PC-3 (cell line): ENCODE results near the gene TXNIP. TPM values are rescaled to one million over a fixed set of nuclear protein-coding genes. Genes with fewer than 3 reads are reported as not detected.

Source experiments
- ATAC-seq: fragments of 200-7000 bp; cut with Tn5 transposase; 2 replicates; pipeline ENCODE4 v1.9.1; 2020; ENCODE audit warnings: mild to moderate bottlenecking, moderate library complexity
- BruUV-seq: library from RNA; stranded (reverse); fragments of 400-500 nt; replicated peaks from 2 replicates; lab custom pipeline; 2021; lab: Mats Ljungman, UMichigan
- CTCF ChIA-PET: fragments of 300-600 bp; sonication (Branson Sonifier 250); formaldehyde crosslinking; loops from one replicate; lab custom pipeline; 2022; ENCODE audit warnings: antibody characterized with exemption; lab: Charles Lee
- POLR2A ChIA-PET: fragments of 300-600 bp; sonication (Branson Sonifier 250); formaldehyde crosslinking; loops from one replicate; lab custom pipeline; 2022; ENCODE audit warnings: antibody characterized with exemption; ENCODE audit not compliant: unreplicated experiment; lab: Charles Lee
- DNase-seq: peaks from one replicate; pipeline ENCODE4 v3.0.0-alpha.2; 2015
- H2AFZ ChIP-seq: fragments of 300-600 bp; sonication (generic); 2 replicates; pipeline ENCODE4 v1.6.0; 2016; ENCODE audit warnings: antibody characterized with exemption, low read length
- H3F3A ChIP-seq: fragments of 300-600 bp; sonication (generic); one replicate; pipeline ENCODE4 v1.6.0; 2017; ENCODE audit warnings: antibody characterized with exemption, low read length, control low read depth, mild to moderate bottlenecking; ENCODE audit not compliant: unreplicated experiment
- H3K27ac ChIP-seq: fragments of 300-600 bp; sonication (generic); 2 replicates; pipeline ENCODE4 v1.5.1; 2016; ENCODE audit warnings: mild to moderate bottlenecking, low read length
- H3K27me3 ChIP-seq: fragments of 300-600 bp; sonication (generic); 2 replicates; pipeline ENCODE4 v1.6.1; 2016; ENCODE audit warnings: low read length, mixed read lengths
- H3K36me3 ChIP-seq: fragments of 300-600 bp; sonication (generic); 2 replicates; pipeline ENCODE4 v1.6.1; 2016; ENCODE audit warnings: low read depth, mixed run types, low read length, mixed read lengths
- H3K4me1 ChIP-seq: fragments of 300-600 bp; sonication (generic); 2 replicates; pipeline ENCODE4 v1.5.1; 2016; ENCODE audit warnings: low read length; ENCODE audit not compliant: insufficient read depth
- H3K4me2 ChIP-seq: fragments of 300-600 bp; sonication (generic); 2 replicates; pipeline ENCODE4 v1.6.0; 2016; ENCODE audit warnings: low read length
- H3K4me3 ChIP-seq: fragments of 300-600 bp; sonication (generic); 2 replicates; pipeline ENCODE4 v1.5.1; 2016; ENCODE audit warnings: mild to moderate bottlenecking, low read length, mixed read lengths
- H3K79me2 ChIP-seq: fragments of 300-600 bp; sonication (generic); 2 replicates; pipeline ENCODE4 v1.6.1; 2017; ENCODE audit warnings: low read length, mixed read lengths
- H3K9ac ChIP-seq: fragments of 300-600 bp; sonication (generic); 2 replicates; pipeline ENCODE4 v1.6.0; 2016; ENCODE audit warnings: mild to moderate bottlenecking, low read length
- H3K9me2 ChIP-seq: fragments of 300-600 bp; sonication (generic); replicated peaks from 2 replicates; pipeline ENCODE4 v1.6.1; 2016; ENCODE audit warnings: mixed run types, low read length, mixed read lengths
- H3K9me3 ChIP-seq: fragments of 300-600 bp; sonication (generic); 2 replicates; pipeline ENCODE4 v1.6.1; 2016; ENCODE audit warnings: low read length, mixed read lengths
- H4K20me1 ChIP-seq: fragments of 300-600 bp; sonication (generic); 2 replicates; pipeline ENCODE4 v1.6.1; 2016; ENCODE audit warnings: low read length, mixed read lengths
- CTCF ChIP-seq: fragments of 300-600 bp; sonication (generic); conservative IDR thresholded peaks from 2 replicates; pipeline ENCODE4 v1.5.1; 2017; ENCODE audit warnings: antibody characterized with exemption, low read depth, mild to moderate bottlenecking, low read length
- EZH2 ChIP-seq: fragments of 300-600 bp; sonication (generic); IDR thresholded peaks from one replicate; pipeline ENCODE4 v1.6.1; 2017; ENCODE audit warnings: antibody characterized with exemption, mild to moderate bottlenecking, low read length; ENCODE audit not compliant: unreplicated experiment
- EZH2phosphoT487 ChIP-seq: fragments of 300-600 bp; sonication (generic); IDR thresholded peaks from 2 replicates; pipeline ENCODE4 v1.6.1; 2018; ENCODE audit warnings: mild to moderate bottlenecking, antibody characterized with exemption, low read length, borderline replicate concordance
- intact Hi-C: fragments of 100-400 bp; cut with micrococcal nuclease; formaldehyde crosslinking; loops from 2 replicates; pipeline ENCODE4 v1.9.0; 2023
- total RNA-seq: library from RNA; depleted of rRNA; stranded (reverse); fragments of >200 nt; gene quantifications from 2 replicates; pipeline ENCODE4 v1.2.3, GENCODE V29; 2014

TXNIP gene
- total RNA-seq, 1 experiment from 2014 or later, result 45.3 TPM

- CTCF ChIA-PET, result interaction anchor here (0.6 to 3.0 kb wide), 5 partner anchors 9 to 87 kb away, joined by 3 to 34 read pairs (median 5); no protein-coding TSS in a partner anchor
- no peak overlapping the region for H3K4me3 ChIP-seq
- no peaks in the 10 kb centered on the region for H3F3A ChIP-seq
- peaks cover 51% of the 10 kb centered on the region for H3K4me1 ChIP-seq
- no peak for ATAC-seq
- TF ChIP-seq EZH2 (no peak), EZH2phosphoT487 (no peak), CTCF (no peak)
- no peak for DNase-seq
- H2AFZ ChIP-seq, result peak overlapping the region; percentile 58
- H3K36me3 ChIP-seq, result no peaks in the 10 kb centered on the region
- intact Hi-C loops, result loop anchor here (1.0 to 2.0 kb wide), 3 partner anchors 16 to 53 kb away; partner anchors contain the start of genes ANKRD34A, POLR3GL, RBM8A and TXNIP
- BruUV-seq, result TSS peak; percentile 84
- peak overlapping the region; percentile 79 for H3K4me2 ChIP-seq
- POLR2A ChIA-PET, result interaction anchor here (0.5 to 0.9 kb wide), 5 partner anchors 15 to 138 kb away, joined by 3 to 15 read pairs (median 4); partner anchors contain the start of gene POLR3GL
- no peaks in the 10 kb centered on the region for H3K9me2 ChIP-seq
- no peaks in the 10 kb centered on the region for H4K20me1 ChIP-seq
- H3K9me3 ChIP-seq, result no peaks in the 10 kb centered on the region
- peak overlapping the region; percentile 36 for H3K9ac ChIP-seq
- H3K79me2 ChIP-seq, result no peaks in the 10 kb centered on the region
- H3K27ac ChIP-seq, result peak overlapping the region; percentile 77
- no peaks in the 10 kb centered on the region for H3K27me3 ChIP-seq
Observed at GRCh38 chr1:145979746-145980456, 16.5 kb downstream of the TXNIP start.

DNA sequence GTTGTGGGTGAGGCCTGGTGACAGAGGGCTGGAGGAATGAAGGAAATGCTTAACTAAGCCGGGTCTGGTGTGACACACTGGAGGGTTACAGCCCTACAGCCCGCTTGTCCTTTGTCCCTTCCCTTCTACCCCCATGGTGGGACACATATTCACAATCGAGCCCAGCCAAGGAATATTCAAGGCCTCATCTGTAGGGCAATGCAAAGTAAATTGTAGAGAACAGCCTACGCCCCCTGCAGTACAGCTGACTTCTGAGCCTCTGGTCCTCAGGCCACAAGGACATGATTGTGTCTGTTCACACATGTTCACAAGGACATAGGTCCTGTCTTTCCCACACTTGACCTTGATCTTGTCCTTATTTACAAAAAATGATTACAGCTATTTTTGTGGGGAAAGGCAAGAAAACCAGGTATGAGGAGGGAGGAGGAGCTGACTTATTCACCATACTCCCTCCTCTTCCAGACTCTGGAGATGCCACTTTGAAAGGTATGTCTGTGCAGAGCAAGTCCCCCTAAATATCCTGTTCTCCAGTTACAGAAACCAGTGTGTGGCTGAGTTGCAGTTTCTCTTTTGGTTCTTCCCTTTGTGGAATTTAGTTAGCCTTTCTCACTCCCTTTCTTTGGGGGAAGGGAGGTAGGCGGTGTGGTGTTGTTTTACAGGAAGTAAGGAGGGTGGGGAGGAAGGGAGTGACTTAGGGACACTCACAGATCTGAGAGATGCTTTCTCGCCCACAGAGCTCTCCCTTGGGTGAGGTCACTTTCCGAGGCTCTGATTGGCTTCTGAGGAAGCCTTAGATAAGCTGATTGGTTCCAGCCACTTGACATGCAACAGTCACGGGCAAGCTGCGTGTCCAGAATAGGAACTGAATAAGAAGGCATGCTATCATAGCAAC lies 17.3 kb downstream of the TXNIP start:
- no peaks in the 10 kb centered on the region for H3K36me3 ChIP-seq
- peak overlapping the region; percentile 87 for H3K27ac ChIP-seq
- H2AFZ ChIP-seq, result peak overlapping the region; percentile 58
- H4K20me1 ChIP-seq, result no peaks in the 10 kb centered on the region
- TF ChIP-seq CTCF (peak; percentile 63), EZH2phosphoT487 (no peak)
- ChIA-PET CTCF (interaction anchor here (0.5 to 3.0 kb wide), 5 partner anchors 10 to 87 kb away, joined by 3 to 34 read pairs (median 6); no protein-coding TSS in a partner anchor), POLR2A (interaction anchor here (0.5 to 0.9 kb wide), 3 partner anchors 19 to 137 kb away, joined by 3 to 6 read pairs (median 4); no protein-coding TSS in a partner anchor)
- H3K9ac ChIP-seq, result peak overlapping the region; percentile 67
- DNase-seq (peak; percentile 100), ATAC-seq (peak; percentile 95)
- H3K4me1 ChIP-seq, result peaks cover 48% of the 10 kb centered on the region
- no peaks in the 10 kb centered on the region for H3K9me3 ChIP-seq
- peak overlapping the region; percentile 45; the same call in 1 of the 2 replicates for H3K4me3 ChIP-seq
- H3K9me2 ChIP-seq, result no peaks in the 10 kb centered on the region
- no peaks in the 10 kb centered on the region for H3K27me3 ChIP-seq
- H3K4me2 ChIP-seq, result peak overlapping the region; percentile 79
- intact Hi-C loops, result loop anchor here (1.0 to 2.0 kb wide), 3 partner anchors 15 to 52 kb away; partner anchors contain the start of genes ANKRD34A, POLR3GL, RBM8A and TXNIP
- H3K79me2 ChIP-seq, result no peaks in the 10 kb centered on the region
- H3F3A ChIP-seq, result no peaks in the 10 kb centered on the region
- BruUV-seq, result TSS peak; percentile 98
